ENCODE results near the gene UBP1.

DNA sequence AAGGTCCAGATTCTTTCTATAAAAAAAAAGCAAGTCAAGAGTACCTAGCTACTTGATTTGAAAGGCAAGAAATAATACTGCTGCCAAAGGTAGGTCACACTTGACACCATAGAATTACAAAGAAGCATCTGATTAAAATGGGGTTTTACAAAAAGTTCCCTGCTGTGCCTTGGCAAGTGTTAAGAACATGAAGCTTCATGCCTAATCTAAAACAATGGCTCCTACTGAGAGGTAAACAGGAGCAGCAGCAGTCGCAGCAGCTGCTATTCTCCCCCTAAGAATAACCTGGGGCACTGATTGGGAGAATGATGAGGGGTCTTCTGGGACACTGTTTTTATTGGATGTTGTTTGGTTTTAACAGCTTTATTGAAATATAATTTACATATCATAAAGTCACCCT lies 14.1 kb downstream of the UBP1 start:
- TF ChIP-seq, protein P1, sequence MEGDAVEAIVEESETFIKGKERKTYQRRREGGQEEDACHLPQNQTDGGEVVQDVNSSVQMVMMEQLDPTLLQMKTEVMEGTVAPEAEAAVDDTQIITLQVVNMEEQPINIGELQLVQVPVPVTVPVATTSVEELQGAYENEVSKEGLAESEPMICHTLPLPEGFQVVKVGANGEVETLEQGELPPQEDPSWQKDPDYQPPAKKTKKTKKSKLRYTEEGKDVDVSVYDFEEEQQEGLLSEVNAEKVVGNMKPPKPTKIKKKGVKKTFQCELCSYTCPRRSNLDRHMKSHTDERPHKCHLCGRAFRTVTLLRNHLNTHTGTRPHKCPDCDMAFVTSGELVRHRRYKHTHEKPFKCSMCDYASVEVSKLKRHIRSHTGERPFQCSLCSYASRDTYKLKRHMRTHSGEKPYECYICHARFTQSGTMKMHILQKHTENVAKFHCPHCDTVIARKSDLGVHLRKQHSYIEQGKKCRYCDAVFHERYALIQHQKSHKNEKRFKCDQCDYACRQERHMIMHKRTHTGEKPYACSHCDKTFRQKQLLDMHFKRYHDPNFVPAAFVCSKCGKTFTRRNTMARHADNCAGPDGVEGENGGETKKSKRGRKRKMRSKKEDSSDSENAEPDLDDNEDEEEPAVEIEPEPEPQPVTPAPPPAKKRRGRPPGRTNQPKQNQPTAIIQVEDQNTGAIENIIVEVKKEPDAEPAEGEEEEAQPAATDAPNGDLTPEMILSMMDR (conservative IDR thresholded peaks at IDR 0.05): no peak
- TF ChIP-seq EZH2 (IDR thresholded peaks at IDR 0.05; ENCODE audit: low read depth): no peak

Data from PC-9 (cell line).